ENCODE data around the gene CREBRF.
A peak's percentile ranks its signal among the peaks of the same experiment; 100 is the strongest.
"Not testable (repeated sequence)": the region's sequence is repeated elsewhere in the genome, so short reads cannot be mapped to it uniquely, and the experiment has no call there.

The CREBRF gene

DNA sequence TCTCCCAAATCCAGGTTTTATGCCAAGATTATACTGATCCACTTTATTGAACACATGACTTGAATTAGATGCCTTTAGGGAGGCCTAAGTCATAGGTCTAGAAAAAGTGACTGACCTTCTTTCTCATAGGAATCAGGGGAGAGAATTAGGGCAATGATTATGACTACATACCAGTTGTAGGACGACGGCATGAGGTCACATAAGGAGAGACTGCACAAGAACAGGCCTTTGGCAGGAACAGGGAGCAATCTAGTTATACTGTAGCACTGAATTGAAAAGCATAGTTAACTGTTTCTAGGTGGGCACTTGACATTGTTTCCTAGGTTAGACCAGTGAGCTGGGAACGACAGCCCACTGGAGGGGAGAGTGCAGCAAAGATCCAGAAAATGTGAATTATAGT is 22.7 kb downstream of the CREBRF start:
- no peak for DNase-seq (ENCODE audit: low read depth in 2 of 2)

DNA sequence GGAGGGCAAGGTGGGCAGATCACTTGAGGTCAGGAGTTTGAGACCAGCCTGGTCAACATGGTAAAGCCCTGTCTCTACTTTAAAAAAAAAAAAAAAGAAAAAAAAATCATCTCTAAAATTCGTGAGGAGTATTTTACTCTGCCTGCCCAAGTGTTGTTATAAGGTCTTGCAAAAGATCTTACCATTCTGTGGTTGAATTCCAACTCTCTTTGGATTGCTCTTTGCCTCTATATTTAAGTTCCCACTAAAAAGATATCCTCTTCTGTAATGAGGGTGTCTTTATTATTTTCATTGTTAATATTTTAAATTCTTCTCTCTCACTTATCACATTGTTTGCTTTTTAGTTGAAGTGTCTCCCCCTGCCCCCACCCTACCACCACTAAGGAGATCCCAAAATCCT is 33.4 kb downstream of the CREBRF start:
- no peak for DNase-seq (ENCODE audit: low read depth in 2 of 2)

DNA sequence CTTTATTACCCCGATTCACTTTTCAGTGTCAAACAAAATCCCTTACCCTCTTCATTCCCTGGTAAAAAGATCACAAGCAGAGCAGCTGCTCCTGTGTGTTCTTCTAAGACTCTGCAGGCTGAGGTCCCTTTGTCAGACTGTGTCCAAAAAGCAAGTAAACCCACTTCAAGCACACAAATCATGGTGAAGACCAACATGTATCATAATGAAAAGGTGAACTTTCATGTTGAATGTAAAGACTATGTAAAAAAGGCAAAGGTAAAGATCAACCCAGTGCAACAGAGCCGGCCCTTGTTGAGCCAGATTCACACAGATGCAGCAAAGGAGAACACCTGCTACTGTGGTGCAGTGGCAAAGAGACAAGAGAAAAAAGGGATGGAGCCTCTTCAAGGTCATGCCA is 34.5 kb downstream of the CREBRF start:
- no peak for DNase-seq (ENCODE audit: low read depth in 2 of 2)

DNA sequence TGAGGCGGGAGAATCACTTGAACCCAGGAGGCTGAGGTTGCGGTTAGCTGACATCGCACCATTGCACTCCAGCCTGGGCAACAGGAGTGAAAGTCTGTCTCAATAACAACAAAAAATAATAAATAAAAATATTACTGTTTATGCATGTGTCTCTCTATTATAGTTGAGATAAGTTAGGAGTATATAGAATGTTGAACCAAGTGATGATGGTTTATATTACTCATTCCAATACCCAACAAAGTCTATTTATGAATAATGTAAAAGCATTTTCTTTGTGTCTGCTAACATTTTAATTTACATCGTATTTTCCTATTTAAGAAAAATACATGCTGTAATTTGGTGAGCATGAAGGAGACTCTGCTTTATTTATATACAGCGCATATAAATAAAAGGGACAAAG is 35.8 kb downstream of the CREBRF start:
- no peak for DNase-seq (ENCODE audit: low read depth in 2 of 2)

DNA sequence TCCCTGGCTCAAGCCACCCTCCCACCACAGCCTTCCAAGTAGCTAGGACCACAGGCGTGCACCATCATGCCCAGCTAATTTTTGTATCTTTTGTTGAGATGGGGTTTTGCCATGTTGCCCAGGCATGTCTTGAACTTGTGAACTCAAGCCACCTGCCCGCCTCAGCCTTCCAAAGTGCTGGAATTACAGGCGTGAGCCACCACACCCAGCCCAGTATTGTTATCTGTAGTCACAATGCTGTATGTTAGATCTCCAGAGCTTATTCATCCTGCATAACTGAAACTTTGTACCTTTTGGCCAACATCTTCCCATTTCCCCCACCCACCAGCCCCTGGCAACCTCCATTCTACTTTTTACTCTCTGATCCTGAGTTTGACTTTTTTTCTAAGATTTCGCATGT is 37.5 kb downstream of the CREBRF start:
- no peak for DNase-seq (ENCODE audit: low read depth in 2 of 2)

DNA sequence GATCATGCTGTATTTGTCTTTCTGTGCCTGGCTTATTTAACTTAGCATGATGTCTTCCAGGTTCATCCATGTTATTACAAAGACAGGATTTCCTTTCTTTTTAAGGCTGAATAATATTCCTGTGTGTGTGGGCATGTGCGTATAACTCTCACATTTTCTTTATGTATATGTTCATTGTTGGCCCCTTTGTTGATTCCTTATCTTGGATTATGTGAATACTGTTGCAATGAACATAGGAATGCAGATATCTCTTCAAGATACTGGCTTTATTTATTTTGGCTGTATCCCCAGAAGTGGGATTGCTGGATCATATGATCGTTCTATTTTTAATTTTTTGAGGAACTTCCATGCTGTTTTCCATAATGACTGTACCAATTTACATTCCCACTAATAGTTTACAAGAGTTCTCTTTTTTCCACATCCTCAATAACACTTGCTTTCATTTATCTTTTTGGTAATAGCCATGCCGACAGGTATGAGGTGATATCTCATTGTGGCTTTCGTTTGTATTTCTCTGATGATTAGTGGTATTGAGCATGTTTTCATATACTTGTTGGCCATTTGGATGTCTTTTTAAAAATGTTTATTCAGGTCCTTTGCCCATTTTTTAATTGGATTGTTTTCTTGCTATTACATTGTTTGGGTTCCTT is 38.0 kb downstream of the CREBRF start:
- DNase-seq (ENCODE audit: low read depth in 2 of 2) = no peak

DNA sequence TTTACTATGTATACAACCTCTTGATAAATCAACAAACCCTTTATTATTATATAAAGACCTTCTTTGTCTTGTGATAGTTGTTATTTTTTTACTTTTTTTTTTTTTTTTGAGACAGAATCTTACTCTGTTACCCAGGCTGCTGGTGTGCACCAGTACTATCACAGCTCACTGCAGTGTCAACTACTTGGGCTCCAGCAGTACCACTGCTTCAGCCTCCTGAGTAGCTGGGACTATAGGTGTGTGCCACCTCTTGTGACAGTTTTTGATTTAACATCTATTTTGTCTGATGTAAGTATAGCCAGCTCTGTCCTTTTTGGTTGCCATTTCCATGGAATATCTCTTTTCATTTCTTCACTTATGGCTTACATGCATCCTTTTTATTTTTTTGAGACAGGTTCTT is 42.6 kb downstream of the CREBRF start:
- no peak for DNase-seq (ENCODE audit: low read depth in 2 of 2)

DNA sequence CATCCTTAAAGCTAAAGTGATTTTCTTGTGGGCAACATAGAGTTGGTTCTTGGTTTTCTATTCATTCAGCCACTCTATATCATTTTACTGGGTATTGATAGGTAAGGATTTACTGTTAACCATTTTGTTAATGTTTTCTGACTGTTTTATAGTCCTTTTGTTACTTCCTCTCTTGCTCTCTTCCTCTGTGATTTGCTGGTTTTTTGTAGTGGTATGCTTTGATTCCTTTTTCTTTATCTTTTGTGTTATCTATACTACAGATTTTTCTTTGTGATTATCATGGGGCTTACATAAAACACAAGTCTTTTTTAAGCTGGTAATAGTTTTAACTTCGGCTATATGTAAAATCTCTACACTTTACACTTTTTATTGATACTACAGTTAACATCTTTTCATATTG is 43.3 kb downstream of the CREBRF start:
- no peak for DNase-seq (ENCODE audit: low read depth in 2 of 2)

DNA sequence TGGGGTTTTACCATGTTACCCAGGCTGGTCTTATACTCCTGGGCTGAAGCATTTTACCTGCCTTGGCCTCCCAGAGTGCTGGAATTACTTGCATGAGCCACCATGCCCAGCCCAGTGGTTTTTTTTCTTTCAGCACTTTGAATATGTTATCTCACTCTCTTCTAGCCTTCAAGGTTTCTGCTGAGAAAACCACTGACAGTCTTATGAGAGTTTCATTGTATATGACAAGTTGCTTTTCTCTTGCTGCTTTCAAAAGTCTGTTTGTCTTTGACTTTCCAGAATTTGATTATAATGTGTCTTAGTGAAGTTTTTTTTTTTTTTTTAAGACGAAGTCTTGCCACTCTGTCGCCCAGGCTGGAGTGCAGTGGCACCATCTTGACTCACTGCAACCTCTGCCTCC is 45.1 kb downstream of the CREBRF start:
- no peak for DNase-seq (ENCODE audit: low read depth in 2 of 2)

DNA sequence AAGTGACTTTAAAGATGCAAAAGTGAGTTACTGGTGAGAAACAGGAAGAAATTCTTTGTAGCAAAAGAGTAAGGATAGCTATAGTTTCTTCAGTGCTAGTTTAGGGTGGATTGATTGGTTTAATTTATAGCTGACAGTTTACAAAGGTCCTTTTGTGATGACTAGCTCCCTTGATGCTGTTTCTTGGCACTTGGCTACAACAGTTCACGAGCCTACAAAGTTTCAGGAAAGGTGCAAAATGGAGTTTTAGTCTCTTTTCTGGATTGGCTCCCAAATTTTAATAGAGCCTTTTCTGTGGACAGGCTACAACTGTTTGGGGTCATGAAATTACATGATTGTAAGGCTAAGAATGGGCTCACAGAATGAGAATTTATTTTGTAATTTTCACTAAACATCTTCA is 47.3 kb downstream of the CREBRF start:
- no peak for DNase-seq (ENCODE audit: low read depth in 2 of 2)

DNA sequence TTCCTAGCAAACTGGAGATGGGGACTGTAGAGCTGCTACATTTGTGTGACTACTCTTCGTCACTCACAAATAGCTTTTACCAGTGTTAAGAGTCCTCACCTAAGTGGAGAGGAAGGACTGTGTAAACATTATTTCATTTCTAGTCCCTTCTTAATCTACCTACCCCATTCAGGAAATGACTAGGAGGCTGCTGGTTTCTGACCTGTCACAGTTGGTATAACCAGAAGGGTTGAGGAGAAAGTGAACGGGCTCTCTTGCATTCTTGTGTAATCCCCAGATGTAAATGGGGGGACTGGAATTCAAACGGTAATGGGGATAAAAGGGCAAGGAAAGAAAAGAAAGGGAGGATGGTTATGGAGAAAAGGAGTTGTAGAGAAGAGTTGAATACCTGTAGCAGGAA is 52.8 kb downstream of the CREBRF start:
- DNase-seq (ENCODE audit: low read depth in 2 of 2) = no peak

DNA sequence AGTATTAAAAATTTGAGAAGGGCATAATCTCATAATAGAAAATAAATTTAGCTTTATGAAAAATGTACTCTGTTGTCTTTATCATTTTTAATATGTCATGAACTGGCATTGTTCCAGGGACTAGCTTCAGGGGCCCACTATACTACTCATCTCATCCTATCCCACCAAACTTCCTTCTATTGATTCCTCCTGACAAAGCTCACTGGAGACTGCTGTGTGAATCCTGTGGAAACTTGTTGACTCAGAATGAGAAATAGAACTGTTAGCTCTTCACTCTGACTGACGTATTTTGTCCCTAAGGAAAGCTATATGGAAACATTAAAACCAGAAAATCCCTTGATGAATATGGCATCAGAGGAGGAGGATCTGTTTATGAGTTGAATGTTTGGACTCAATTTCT is 58.4 kb downstream of the CREBRF start:
- no peak for DNase-seq (ENCODE audit: low read depth in 2 of 2)

DNA sequence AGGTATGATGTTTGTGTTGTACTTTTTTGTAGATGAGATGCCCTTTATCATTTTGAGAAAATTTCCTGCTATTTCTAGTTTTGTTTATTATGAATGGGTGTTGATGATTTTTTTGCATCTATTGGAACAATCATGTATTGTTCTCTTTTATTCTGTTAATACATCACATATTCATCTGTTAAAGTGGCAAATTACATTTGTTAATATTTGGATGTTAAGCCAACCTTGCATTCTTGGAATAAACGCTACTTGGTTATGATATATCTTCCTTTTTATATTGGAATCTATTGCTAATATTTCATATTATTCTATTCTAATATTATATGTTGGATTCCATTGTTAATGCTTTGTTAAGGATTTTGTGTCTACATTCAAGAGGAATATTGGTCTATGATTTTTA is 63.6 kb downstream of the CREBRF start:
- no peak for DNase-seq (ENCODE audit: low read depth in 2 of 2)

DNA sequence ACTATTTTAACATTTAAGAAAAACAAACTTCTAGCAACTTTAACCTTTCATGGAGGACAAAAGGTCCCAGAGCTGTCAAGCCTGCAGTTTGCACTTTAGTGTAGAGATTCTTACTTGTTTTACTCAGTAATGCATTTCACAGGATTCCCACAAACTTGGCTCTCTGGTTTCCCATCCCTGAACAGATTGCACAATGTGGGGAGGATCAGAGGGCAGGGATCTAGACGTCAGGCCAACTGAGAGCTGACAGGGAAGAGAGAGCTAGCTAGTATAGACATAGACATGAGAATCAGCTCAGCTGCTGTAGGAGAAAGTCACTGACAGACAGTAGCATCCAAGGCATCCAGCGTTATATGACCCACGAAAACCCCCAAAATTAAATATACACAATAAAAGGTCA is 67.3 kb downstream of the CREBRF start:
- DNase-seq (ENCODE audit: low read depth in 2 of 2) = no peak

DNA sequence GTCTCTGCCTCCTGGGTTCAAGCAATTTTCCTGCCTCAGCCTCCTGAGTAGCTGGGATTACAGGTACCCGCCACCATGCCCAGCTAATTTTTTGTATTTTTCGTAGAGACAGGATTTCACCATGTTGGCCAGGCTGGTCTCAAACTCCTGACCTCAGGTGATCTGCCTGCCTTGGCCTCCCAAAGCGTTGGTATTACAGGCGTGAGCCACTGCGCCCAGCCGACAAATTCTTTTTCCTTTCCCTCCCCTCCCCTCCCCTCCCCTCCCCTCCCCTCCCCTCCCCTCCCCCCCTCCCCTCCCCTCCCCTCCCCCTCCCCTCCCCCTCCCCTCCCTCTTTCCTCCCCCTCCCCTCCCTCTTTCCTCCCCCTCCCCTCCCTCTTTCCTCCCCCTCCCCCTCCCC is 76.0 kb downstream of the CREBRF start:
- not testable (repeated sequence) for DNase-seq (ENCODE audit: low read depth in 2 of 2)

DNA sequence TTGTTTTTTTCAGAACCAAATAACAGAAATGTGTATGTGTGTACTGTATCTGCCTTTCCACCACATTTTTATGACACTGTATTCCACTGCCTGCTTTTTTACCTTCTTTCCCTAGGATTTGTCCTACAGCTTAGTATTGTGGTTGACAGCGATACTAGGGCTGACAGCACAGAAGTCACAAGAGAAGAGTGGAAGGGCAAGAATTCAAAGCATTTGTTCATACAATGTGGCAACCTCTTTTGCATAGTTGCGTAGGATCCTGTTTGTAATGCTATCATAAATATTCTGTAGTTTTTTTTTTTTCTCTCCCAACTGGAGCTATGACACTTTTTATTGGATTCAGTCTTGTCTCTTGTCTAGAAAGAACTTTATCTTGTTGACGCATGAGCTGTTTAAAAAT is 82.6 kb downstream of the CREBRF start:
- no peak for DNase-seq (ENCODE audit: low read depth in 2 of 2)

DNA sequence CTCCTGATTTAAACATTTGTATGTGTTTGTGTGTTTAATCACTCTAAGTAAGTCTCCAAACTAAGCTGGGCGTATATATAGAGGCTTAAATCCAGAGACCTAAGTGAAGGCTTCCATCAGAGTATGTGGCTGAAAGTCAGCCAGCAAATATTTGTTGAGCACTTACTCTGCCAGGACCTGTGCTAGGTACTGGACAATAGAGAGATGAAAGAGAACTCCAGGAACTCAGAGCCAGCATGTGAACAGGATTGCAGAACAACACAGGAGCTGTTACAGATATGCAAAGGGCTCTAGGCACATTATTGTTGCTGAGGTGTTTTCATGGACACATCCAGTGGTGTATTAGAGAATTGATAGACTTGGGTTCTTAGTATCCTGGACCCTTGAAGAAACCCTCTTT is 83.5 kb downstream of the CREBRF start:
- DNase-seq (ENCODE audit: low read depth in 2 of 2) = no peak

DNA sequence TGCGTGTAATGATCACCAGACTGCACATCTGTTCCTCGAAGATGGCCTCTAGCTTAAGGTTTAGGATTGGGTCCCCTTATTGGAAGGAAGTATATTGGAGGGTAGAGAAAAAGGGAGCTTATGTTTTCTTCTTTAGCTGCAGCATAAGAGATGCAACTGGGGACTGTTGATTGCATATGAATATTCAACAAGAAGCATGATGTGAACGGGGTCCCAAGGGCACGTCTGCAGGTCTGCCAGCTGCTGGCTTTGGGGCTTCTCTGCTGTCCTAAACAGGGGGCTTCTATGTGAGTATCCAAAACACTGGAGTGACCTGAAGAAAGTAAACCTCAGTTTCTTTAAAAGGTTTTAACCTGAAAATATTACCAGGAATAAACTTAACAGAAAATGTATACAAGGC is 84.6 kb downstream of the CREBRF start:
- no peak for DNase-seq (ENCODE audit: low read depth in 2 of 2)

DNA sequence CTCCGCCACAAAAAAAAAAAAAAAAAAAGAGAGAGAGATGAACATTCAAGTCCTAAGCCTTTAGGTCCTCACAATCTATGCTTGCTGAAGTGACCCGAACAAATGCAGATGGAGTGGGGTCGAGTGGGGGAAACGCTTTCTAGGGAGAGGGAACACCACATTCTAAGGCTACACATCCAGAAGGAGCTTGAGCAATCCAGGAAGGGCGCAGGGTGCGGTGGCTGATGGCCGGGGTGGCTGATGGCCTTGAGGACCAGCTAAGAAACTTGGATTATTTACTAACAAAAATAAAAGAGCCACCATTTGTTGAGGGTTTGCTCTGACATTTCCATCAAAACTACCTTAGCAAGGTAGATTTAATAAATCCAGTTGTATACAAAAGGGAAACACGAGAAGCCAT is 87.4 kb downstream of the CREBRF start:
- no peak for DNase-seq (ENCODE audit: low read depth in 2 of 2)

DNA sequence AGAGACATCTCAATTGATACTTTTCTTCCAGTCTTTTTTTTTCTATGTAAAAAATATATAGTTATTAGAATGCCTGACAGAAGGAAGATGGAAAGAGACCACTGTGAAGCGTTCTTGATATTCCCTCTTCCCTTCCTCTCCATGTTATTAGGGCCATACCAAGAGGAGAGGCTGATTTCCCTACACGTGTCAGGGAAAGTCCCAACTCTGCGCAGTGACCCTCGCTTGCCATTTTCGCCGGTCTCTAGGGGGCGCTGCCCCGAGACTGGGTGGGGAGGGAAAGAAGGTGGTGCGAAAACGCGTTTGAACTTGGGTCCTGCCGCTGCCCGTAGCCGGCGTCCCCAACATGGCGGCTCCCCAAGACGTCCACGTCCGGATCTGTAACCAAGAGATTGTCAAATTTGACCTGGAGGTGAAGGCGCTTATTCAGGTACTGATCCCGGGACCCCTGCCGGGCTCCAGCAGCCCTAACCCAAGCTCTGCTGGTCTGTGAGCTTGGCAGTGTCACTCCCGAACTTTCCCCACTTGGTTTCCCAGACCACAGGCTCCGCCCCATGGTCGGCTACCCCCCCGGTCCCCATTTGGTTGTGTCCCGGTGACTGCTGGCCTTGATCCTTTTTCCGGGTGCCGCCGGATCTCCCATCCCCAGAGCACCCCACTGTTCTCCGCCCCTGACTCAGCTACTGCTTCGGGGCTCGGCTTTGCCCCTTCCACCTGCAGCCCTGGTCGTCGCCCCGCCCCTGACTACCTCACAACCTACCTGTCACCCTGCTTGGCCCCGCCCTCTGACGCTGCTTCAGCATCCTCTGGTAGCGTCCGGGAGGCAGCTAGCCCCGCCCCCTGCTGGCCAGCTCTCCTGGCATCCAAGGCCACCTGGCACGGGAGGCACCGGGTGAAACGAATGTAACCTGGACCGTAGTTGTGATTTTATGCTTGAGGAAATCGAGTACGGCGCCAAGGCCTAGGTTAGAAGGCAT is 88.3 kb downstream of the CREBRF start, which contains the start of gene BNIP1:
Gene BNIP1 (plus strand): TSS at position 332 of the 977 bp plus-strand sequence. CDS start 15 bp downstream, at position 347.
- DNase-seq (ENCODE audit: low read depth in 2 of 2) = peak; percentile 96 to 99

DNA sequence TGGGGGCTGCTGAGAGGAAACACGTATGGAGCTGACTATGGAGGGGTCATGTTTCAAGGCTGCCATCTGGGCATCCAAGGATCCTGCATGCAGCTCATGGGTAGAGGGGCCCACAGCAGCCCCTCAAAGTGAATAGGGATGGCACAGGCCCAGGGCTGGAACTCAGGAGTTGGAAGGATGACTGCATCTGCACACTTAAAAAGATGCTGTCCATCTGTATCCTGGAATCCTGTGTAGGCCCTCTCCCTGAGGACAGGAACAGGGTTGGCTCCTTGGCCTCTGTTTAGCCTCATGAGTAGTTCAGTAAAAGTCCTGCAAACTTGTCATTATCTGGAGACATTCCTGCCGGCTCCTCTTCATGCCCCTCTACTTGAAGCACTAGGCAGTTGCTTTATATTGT is 92.2 kb downstream of the CREBRF start:
- DNase-seq (ENCODE audit: low read depth in 2 of 2) = no peak

DNA sequence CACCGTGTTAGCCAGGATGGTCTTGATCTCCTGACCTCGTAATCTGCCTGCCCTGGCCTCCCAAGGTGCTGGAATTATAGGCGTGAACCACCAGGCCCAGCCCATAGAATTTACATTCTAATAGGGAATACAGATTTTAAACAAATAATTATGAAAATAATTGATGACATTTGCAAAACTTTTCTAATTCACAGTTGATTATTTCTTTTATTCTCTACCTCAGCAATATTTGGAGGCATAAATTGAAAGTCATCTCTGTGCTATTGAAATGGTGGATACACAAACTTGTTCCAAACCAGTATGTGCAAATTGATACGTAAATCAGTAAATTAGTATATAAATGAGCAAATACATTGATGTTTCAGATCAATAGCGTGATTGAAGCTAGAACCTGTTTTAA is 96.4 kb downstream of the CREBRF start:
- no peak for DNase-seq (ENCODE audit: low read depth in 2 of 2)

DNA sequence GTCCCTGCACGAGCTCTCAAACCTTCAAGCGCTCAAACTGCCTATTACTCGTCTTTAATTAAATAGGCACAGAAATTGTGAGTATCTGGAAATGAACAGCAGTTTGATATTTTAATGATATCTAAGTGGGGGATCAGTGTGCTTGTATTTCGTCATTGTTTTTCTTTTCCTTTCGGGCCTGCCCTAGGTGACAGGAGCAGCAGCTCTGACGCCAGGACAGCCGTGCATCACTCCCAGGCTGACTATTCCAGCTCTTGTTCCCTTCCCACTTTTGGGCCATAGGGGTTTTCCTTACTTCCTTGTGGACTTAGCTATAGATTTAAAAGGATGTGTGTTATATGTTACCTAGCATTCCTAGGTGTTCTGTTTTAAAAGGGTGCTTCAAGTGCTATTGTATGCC is 97.7 kb downstream of the CREBRF start:
- no peak for DNase-seq (ENCODE audit: low read depth in 2 of 2)

Data from stimulated activated CD4-positive, alpha-beta T cell treated with anti-CD3 and anti-CD28 coated beads, Interleukin-4, amount 100 ng/mL, for 48 hours (primary cell).